IPS-18a (cell line): ENCODE results near the gene MIPEP.

Experiments used
- H3K27ac ChIP-seq: one replicate; pipeline ENCODE4 v1.5.1; 2013; ENCODE audit warnings: low read length
- H3K27me3 ChIP-seq: one replicate; pipeline ENCODE4 v1.6.1; 2013; ENCODE audit warnings: mild to moderate bottlenecking, low read length; ENCODE audit not compliant: control insufficient read depth, insufficient read depth
- H3K36me3 ChIP-seq: one replicate; pipeline ENCODE4 v1.6.1; 2013; ENCODE audit warnings: low read depth, low read length; ENCODE audit not compliant: control insufficient read depth
- H3K4me1 ChIP-seq: one replicate; pipeline ENCODE4 v1.6.1; 2013; ENCODE audit warnings: low read depth, low read length; ENCODE audit not compliant: control insufficient read depth
- H3K4me3 ChIP-seq: one replicate; pipeline ENCODE4 v1.5.1; 2013; ENCODE audit warnings: low read length
- H3K9ac ChIP-seq: one replicate; pipeline ENCODE4 v1.6.1; 2013; ENCODE audit warnings: mild to moderate bottlenecking, low read length, moderate library complexity
- H3K9me3 ChIP-seq: one replicate; pipeline ENCODE4 v1.6.1; 2013; ENCODE audit warnings: low read depth, low read length; ENCODE audit not compliant: control insufficient read depth

The MIPEP gene

GRCh38 chr13:23701186-23701585 is 188.0 kb downstream of the MIPEP start:
- H3K27me3 ChIP-seq, result no peaks in the 10 kb centered on the region
- H3K4me1 ChIP-seq, result peaks cover 4% of the 10 kb centered on the region
- H3K36me3 ChIP-seq, result no peaks in the 10 kb centered on the region
- H3K9ac ChIP-seq, result no peak overlapping the region
- no peak overlapping the region for H3K4me3 ChIP-seq
- no peak overlapping the region for H3K27ac ChIP-seq
- no peaks in the 10 kb centered on the region for H3K9me3 ChIP-seq

GRCh38 chr13:23699271-23699670 is 189.9 kb downstream of the MIPEP start:
- Histone ChIP-seq H3K9ac (no peak overlapping the region), H3K27ac (no peak overlapping the region), H3K27me3 (no peaks in the 10 kb centered on the region), H3K4me1 (peaks cover 4% of the 10 kb centered on the region), H3K36me3 (no peaks in the 10 kb centered on the region), H3K9me3 (no peaks in the 10 kb centered on the region), H3K4me3 (no peak overlapping the region)

DNA sequence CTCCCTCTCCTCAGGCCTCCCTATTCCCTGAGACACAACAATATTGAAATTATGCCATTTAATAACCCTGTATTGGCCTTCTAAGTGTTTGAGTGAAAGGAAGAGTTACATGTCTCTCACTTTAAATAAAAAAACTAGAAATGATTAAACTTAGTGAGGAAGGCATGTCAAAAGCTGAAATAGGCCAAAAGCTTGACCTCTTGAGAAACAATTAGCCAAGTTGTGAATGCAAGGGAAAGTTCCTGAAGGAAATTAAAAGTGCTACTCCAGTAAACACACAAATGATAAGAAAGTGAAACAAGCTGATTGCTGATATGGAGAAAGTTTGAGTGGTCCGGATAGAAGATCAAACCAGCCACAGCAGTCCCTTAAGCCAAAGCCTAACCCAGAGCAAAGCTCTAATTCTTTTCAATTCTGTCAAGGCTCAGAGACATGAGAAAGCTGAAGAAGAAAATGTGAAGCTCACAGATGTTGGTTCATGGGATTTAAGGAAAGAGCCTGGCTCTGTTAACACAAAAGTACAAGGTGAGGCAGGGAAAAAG is 191.4 kb downstream of the MIPEP start:
- no peak overlapping the region for H3K27ac ChIP-seq
- no peak overlapping the region for H3K9ac ChIP-seq
- H3K9me3 ChIP-seq, result no peaks in the 10 kb centered on the region
- H3K36me3 ChIP-seq, result no peaks in the 10 kb centered on the region
- no peaks in the 10 kb centered on the region for H3K27me3 ChIP-seq
- no peak overlapping the region for H3K4me3 ChIP-seq
- peaks cover 4% of the 10 kb centered on the region for H3K4me1 ChIP-seq

DNA sequence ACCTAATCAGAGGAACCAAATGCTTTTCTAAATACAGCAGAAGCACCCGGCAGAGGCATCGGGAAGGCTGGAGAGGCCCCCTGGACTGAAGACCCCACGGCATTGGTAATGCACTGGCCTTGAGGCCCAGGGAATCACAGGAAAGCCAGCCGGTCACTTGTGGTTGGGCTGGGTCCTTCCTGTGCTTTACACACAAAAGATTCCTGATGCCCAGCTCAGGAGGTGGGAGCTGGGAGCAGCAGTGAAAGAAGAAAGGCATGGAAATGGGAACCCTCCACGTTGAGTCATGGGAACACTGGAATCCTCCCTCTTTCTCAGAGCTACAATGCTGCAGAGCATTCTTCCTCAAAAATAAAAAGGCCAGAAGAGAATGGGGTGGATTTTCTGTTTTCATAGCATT is 192.6 kb downstream of the MIPEP start:
- Histone ChIP-seq H3K4me3 (no peak overlapping the region), H3K4me1 (peaks cover 4% of the 10 kb centered on the region), H3K36me3 (no peaks in the 10 kb centered on the region), H3K9ac (no peak overlapping the region), H3K9me3 (no peaks in the 10 kb centered on the region), H3K27ac (no peak overlapping the region), H3K27me3 (no peaks in the 10 kb centered on the region)

DNA sequence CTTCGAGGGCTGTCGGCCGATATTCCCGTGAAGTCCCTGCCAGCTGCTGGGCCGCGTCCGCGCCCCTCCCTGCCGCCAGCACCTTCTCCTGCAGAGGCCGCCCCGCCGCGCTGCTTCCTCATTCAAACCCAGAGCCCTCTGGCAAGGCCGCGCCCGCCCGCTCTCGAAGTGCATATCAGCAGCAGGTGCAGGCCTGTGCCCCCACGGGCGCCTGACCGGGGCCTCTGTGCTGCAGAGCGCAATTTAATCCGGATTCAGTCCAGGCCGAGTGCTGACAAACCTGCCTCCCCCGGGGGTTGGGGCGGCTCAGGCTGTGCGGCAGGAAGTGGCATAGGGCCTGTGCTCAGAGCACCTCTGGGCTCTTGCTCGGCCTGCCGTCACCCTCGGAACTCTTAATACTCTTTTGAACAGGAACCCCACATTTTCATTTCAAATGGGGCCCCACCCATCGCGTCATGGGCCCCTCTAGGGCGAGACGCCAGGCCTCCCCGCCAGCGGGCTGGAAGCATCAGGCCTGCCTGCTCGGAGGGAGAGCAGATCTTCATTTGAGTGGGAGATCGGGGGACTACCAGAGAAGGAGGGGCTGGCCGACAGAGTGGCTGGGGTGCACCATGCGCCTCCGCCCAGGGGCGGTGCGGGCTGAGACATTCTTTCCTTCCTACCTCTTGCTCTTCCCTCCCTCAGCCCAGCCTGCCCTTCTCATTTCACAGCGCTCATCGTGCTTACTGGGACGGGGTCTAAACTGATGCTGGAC is 193.3 kb downstream of the MIPEP start:
- Histone ChIP-seq H3K9ac (no peak overlapping the region), H3K36me3 (no peaks in the 10 kb centered on the region), H3K27ac (no peak overlapping the region), H3K9me3 (no peaks in the 10 kb centered on the region), H3K27me3 (no peaks in the 10 kb centered on the region), H3K4me3 (no peak overlapping the region), H3K4me1 (peaks cover 4% of the 10 kb centered on the region)

DNA sequence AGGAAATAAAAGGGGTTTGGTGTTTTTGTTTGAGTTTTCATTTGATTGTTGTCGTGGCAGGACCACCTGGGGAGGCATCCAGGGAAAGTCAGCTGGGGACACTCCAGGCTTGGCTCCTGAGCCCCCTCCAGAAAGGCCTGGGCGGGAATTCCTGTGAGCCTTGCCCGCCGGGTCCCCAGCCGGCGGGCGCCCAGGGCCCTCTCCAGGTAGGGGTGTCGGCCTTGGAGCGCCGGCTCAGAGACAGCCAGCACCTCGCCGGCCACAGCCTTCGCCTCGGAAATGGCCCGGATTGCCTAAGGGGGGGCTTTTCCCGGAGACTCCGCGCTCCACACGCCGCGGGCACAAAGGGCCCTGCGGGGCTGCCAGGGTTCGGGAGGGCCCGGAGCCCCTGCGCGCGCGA is 194.0 kb downstream of the MIPEP start:
- H3K36me3 ChIP-seq, result no peaks in the 10 kb centered on the region
- no peak overlapping the region for H3K27ac ChIP-seq
- H3K27me3 ChIP-seq, result no peaks in the 10 kb centered on the region
- no peak overlapping the region for H3K9ac ChIP-seq
- peaks cover 4% of the 10 kb centered on the region for H3K4me1 ChIP-seq
- no peaks in the 10 kb centered on the region for H3K9me3 ChIP-seq
- no peak overlapping the region for H3K4me3 ChIP-seq

DNA sequence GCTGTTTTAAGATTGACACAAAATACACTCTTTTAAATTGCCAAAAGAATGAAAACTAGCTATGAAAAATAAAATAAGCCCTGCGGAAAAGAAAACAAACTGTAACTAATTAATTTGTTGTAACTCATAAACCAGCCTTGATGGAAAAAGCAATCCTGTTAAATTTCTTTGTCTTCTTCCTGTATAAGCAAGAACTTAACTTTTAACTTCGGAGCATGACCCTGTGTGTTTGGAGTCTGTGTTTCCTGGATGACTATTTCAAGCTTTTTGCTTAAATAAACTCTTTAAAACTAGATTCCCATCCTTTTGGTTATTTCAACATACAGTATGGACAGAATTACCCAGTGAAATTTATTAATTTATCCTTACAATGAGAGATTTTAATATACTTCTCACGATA is 196.4 kb downstream of the MIPEP start:
- Histone ChIP-seq H3K4me3 (no peak overlapping the region), H3K36me3 (no peaks in the 10 kb centered on the region), H3K27me3 (no peaks in the 10 kb centered on the region), H3K9ac (no peak overlapping the region), H3K9me3 (no peaks in the 10 kb centered on the region), H3K27ac (no peak overlapping the region), H3K4me1 (peaks cover 4% of the 10 kb centered on the region)

DNA sequence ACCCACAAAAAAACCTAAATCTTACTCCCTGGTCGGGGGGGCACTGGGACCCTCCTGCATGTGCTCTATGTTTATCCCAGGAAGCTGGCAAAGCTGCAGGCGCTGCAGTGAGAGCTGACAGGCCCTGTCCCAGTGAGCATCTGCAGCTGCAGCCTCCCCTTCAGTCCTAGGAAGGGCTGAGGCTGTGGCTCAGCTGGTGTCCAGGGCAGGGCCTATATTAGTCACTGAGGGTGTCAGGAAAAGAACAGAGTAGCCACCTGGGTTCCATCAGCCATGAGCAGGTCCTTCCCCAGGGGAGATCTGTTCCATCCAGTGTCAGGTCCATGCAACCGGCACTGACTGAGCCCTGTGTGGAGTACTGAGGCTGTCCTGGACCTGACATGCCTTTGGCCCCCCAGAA is 198.5 kb downstream of the MIPEP start:
- H3K4me1 ChIP-seq, result no peaks in the 10 kb centered on the region
- H3K27me3 ChIP-seq, result no peaks in the 10 kb centered on the region
- H3K9me3 ChIP-seq, result no peaks in the 10 kb centered on the region

GRCh38 chr13:23688336-23688735 is 200.9 kb downstream of the MIPEP start:
- no peaks in the 10 kb centered on the region for H3K27me3 ChIP-seq
- H3K9me3 ChIP-seq, result peaks cover 15% of the 10 kb centered on the region
- H3K9ac ChIP-seq, result no peak overlapping the region
- H3K4me3 ChIP-seq, result no peak overlapping the region
- H3K4me1 ChIP-seq, result no peaks in the 10 kb centered on the region
- no peaks in the 10 kb centered on the region for H3K36me3 ChIP-seq
- H3K27ac ChIP-seq, result no peak overlapping the region

More for the DNA sequence above, 198.5 kb downstream of the MIPEP start:
- Histone ChIP-seq H3K9ac (no peak overlapping the region), H3K27ac (no peak overlapping the region), H3K36me3 (no peaks in the 10 kb centered on the region), H3K4me3 (no peak overlapping the region)

DNA sequence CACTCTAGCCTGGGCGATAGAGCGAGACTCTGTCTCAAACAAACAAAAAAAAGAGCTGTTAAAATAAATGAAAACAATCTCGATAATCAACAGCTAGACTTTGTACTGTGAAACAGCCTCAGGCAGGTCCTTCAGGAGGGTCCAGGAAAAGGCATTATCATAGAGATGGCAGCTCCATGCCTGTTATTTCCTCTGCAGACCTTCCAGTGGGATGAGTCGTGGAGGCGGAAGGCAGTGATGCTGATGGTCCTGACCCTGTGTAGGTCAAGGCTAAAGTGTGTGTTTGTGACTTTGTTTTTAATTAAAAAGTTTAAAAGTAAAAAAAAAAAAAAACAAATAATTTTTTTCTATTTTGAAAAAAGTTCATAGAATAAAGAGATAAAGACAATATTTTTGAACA is 201.6 kb downstream of the MIPEP start:
- Histone ChIP-seq H3K9me3 (peaks cover 15% of the 10 kb centered on the region), H3K4me3 (no peak overlapping the region), H3K4me1 (no peaks in the 10 kb centered on the region), H3K9ac (no peak overlapping the region), H3K27me3 (no peaks in the 10 kb centered on the region), H3K27ac (no peak overlapping the region), H3K36me3 (no peaks in the 10 kb centered on the region)

- Histone ChIP-seq H3K36me3 (no peaks in the 10 kb centered on the region), H3K4me1 (no peaks in the 10 kb centered on the region), H3K27me3 (no peaks in the 10 kb centered on the region), H3K27ac (no peak overlapping the region), H3K9ac (no peak overlapping the region), H3K4me3 (no peak overlapping the region), H3K9me3 (peaks cover 15% of the 10 kb centered on the region)
These were observed 202.3 kb downstream of the MIPEP start for GRCh38 chr13:23686948-23687347.

GRCh38 chr13:23685416-23685815 is 203.8 kb downstream of the MIPEP start:
- Histone ChIP-seq H3K36me3 (no peaks in the 10 kb centered on the region), H3K4me3 (no peak overlapping the region), H3K4me1 (no peaks in the 10 kb centered on the region)

More at GRCh38 chr13:23685416-23685815, 203.8 kb downstream of the MIPEP start:
- no peak overlapping the region for H3K27ac ChIP-seq
- H3K9ac ChIP-seq, result no peak overlapping the region
- H3K27me3 ChIP-seq, result no peaks in the 10 kb centered on the region
- H3K9me3 ChIP-seq, result peaks cover 15% of the 10 kb centered on the region
